Measurements from ENCODE around the gene ULK1. TPM values are rescaled to one million over a fixed set of nuclear protein-coding genes. Genes with fewer than 3 reads are reported as not detected.

ULK1 gene
- total RNA-seq, 1 donor from 2014 or later, result 3.2 TPM

GRCh38 chr12:131908092-131909080 lies 14.0 kb downstream of the ULK1 start:
- DNase-seq (ENCODE audit: low read depth) (no peak), FAIRE-seq (no peak)
- TF ChIP-seq CTCF (IDR thresholded peaks at IDR 0.05; ENCODE audit: insufficient read depth, low read length, severe bottlenecking), result no peak
- H3K4me3 ChIP-seq (ENCODE audit: low read depth, low read length), result no peak overlapping the region
- H3K36me3 ChIP-seq (ENCODE audit: control insufficient read depth, insufficient read depth, low read length), result peaks cover 33% of the 10 kb centered on the region
- H3K27me3 ChIP-seq (ENCODE audit: control insufficient read depth, insufficient read depth, low read length), result no peaks in the 10 kb centered on the region

DNA sequence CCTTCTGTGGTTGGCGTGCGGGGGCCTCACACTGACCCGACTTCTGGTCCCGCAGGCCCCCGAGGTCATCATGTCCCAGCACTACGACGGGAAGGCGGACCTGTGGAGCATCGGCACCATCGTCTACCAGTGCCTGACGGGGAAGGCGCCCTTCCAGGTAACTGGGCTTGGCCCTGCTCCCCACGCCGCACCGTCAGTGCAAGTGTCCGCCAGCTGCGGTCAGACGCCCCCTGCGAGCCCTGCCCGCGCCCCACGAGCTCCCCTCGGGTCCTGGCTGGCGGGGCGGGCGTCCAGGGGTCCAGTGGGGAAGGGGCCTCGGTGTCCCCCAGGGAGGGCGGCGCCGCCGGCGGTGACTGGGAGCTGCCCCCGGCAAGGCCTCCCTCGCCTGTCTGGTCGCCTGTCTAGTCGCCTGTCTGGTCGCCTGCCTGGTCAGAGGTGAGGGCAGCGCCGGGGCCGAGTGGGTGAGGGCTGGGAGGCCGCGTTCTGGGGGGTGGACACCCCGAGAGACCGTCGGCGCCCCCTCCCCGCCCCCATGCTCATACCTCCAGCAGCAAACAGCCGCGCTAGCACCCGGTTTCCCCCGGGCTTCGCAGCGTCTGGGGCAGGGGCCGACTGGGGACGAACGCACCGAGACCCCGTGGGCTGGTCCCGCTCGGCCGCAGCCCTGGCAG lies 14.8 kb downstream of the ULK1 start:
- DNase-seq (ENCODE audit: low read depth) (no peak), FAIRE-seq (no peak)
- peaks cover 35% of the 10 kb centered on the region for H3K36me3 ChIP-seq (ENCODE audit: control insufficient read depth, insufficient read depth, low read length)
- H3K4me3 ChIP-seq (ENCODE audit: low read depth, low read length), result no peak overlapping the region
- no peak for TF ChIP-seq CTCF (IDR thresholded peaks at IDR 0.05; ENCODE audit: insufficient read depth, low read length, severe bottlenecking)
- H3K27me3 ChIP-seq (ENCODE audit: control insufficient read depth, insufficient read depth, low read length), result no peaks in the 10 kb centered on the region

DNA sequence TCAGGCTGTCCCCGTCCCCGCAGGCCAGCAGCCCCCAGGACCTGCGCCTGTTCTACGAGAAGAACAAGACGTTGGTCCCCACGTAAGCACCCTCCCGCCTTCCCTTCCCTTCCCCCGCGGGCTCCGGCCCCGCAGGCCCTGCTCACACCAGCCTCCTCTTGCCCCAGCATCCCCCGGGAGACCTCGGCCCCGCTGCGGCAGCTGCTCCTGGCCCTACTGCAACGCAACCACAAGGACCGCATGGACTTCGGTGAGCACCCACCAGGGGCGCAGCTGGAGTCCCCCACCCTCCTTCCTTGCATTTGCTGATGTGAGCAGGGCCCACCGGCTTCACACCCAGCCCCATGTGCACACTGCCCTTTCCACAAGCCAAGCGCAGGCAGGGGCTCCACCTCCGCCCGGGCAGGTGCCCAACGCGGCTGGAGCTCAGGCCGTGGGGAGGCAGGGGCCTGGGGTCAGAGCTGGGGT lies 15.4 kb downstream of the ULK1 start:
- no peak for DNase-seq (ENCODE audit: low read depth)
- H3K4me3 ChIP-seq (ENCODE audit: low read depth, low read length), result no peak overlapping the region
- no peaks in the 10 kb centered on the region for H3K27me3 ChIP-seq (ENCODE audit: control insufficient read depth, insufficient read depth, low read length)
- no peak for FAIRE-seq
- peaks cover 38% of the 10 kb centered on the region for H3K36me3 ChIP-seq (ENCODE audit: control insufficient read depth, insufficient read depth, low read length)
- no peak for TF ChIP-seq CTCF (IDR thresholded peaks at IDR 0.05; ENCODE audit: insufficient read depth, low read length, severe bottlenecking)

GRCh38 chr12:131910302-131911027 lies 16.0 kb downstream of the ULK1 start:
- H3K36me3 ChIP-seq (ENCODE audit: control insufficient read depth, insufficient read depth, low read length), result peaks cover 43% of the 10 kb centered on the region
- H3K4me3 ChIP-seq (ENCODE audit: low read depth, low read length), result no peak overlapping the region
- no peak for DNase-seq (ENCODE audit: low read depth)
- no peak for TF ChIP-seq CTCF (IDR thresholded peaks at IDR 0.05; ENCODE audit: insufficient read depth, low read length, severe bottlenecking)
- no peak for FAIRE-seq
- H3K27me3 ChIP-seq (ENCODE audit: control insufficient read depth, insufficient read depth, low read length), result no peaks in the 10 kb centered on the region

DNA sequence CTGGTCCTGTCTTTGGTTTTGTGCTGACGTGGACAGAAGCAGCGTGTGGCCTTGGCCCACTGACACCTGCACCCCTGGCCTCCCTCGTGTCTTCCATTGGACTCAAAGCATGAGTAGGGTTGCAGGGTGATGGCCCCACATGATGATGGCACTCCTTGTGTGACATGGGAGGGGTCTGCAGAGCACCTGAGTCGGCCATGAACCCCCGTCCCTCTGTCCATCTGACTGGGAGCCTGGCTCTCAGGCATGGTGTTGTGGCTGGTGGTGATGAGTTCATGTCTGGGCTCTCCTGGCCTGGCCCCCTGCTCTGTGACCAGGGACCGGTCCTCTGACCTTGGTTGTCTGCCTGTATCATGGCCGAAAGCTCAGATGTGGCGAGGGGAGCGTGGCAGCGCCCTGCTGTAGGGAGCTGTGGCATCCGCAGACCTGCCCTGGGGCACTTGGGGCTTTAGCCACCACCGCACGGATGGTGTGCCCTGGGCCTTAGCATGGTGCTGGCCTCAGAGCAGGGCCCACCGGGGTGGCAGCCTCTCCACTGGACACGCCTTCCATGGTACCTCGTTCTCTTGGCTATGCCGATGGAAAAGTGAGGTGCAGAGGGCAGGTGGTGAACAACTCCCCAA lies 16.7 kb downstream of the ULK1 start:
- no peak overlapping the region for H3K4me3 ChIP-seq (ENCODE audit: low read depth, low read length)
- no peak for TF ChIP-seq CTCF (IDR thresholded peaks at IDR 0.05; ENCODE audit: insufficient read depth, low read length, severe bottlenecking)
- H3K27me3 ChIP-seq (ENCODE audit: control insufficient read depth, insufficient read depth, low read length), result no peaks in the 10 kb centered on the region
- DNase-seq (ENCODE audit: low read depth) (no peak), FAIRE-seq (no peak)
- H3K36me3 ChIP-seq (ENCODE audit: control insufficient read depth, insufficient read depth, low read length), result peaks cover 48% of the 10 kb centered on the region
